ENCODE measurements around the gene SOHLH1. TPM values are rescaled to one million over a fixed set of nuclear protein-coding genes. Genes with fewer than 3 reads are reported as not detected.

SOHLH1 gene
- total RNA-seq, 1 donor from 2014 or later = not detected

- TF ChIP-seq CTCF (IDR thresholded peaks at IDR 0.05) = no peak
- no peak for DNase-seq
- no peaks in the 10 kb centered on the region for H3K9me3 ChIP-seq
Observed at GRCh38 chr9:135701067-135701958, 2.0 kb upstream of the SOHLH1 start.

GRCh38 chr9:135700525-135700924, 1.2 kb upstream of the SOHLH1 start:
- Histone ChIP-seq H3K27ac (no peak overlapping the region), H3K4me1 (peaks cover 12% of the 10 kb centered on the region), H3K27me3 (ENCODE audit: low read depth) (peaks cover 47% of the 10 kb centered on the region), H3K36me3 (no peaks in the 10 kb centered on the region), H3K4me3 (no peak overlapping the region), H3K9me3 (no peaks in the 10 kb centered on the region)
- DNase-seq (no peak), ATAC-seq (no peak)
- no peak for TF ChIP-seq CTCF (IDR thresholded peaks at IDR 0.05)
- intact Hi-C loops (cut with DNase I) = no loop called here

More at GRCh38 chr9:135701067-135701958, 2.0 kb upstream of the SOHLH1 start:
- Histone ChIP-seq H3K27me3 (ENCODE audit: low read depth) (peaks cover 55% of the 10 kb centered on the region), H3K4me3 (no peak overlapping the region), H3K4me1 (peaks cover 12% of the 10 kb centered on the region), H3K36me3 (no peaks in the 10 kb centered on the region), H3K27ac (no peak overlapping the region)
- ATAC-seq = no peak
- intact Hi-C loops (cut with DNase I) = no loop called here

- DNase-seq (no peak), ATAC-seq (no peak)
- intact Hi-C loops (cut with DNase I) = no loop called here
- TF ChIP-seq CTCF (IDR thresholded peaks at IDR 0.05) = no peak
- Histone ChIP-seq H3K36me3 (no peaks in the 10 kb centered on the region), H3K4me3 (no peak overlapping the region), H3K4me1 (peaks cover 12% of the 10 kb centered on the region), H3K9me3 (no peaks in the 10 kb centered on the region), H3K27me3 (ENCODE audit: low read depth) (peaks cover 32% of the 10 kb centered on the region), H3K27ac (no peak overlapping the region)
Observed at GRCh38 chr9:135698767-135699166, 514 bp downstream of the SOHLH1 start.

- no peak for DNase-seq
- ATAC-seq = no peak
- intact Hi-C loops (cut with DNase I) = no loop called here
- Histone ChIP-seq H3K27me3 (ENCODE audit: low read depth) (peaks cover 26% of the 10 kb centered on the region), H3K4me3 (no peak overlapping the region), H3K9me3 (no peaks in the 10 kb centered on the region), H3K36me3 (no peaks in the 10 kb centered on the region), H3K27ac (no peak overlapping the region), H3K4me1 (peaks cover 12% of the 10 kb centered on the region)
- no peak for TF ChIP-seq CTCF (IDR thresholded peaks at IDR 0.05)
Observed at GRCh38 chr9:135698236-135698635, 1.0 kb downstream of the SOHLH1 start.

- DNase-seq = no peak
- Histone ChIP-seq H3K27ac (no peak overlapping the region), H3K4me3 (no peak overlapping the region), H3K4me1 (peaks cover 9% of the 10 kb centered on the region), H3K36me3 (no peaks in the 10 kb centered on the region), H3K27me3 (ENCODE audit: low read depth) (peaks cover 16% of the 10 kb centered on the region), H3K9me3 (no peaks in the 10 kb centered on the region)
- no peak for TF ChIP-seq CTCF (IDR thresholded peaks at IDR 0.05)
- intact Hi-C loops (cut with DNase I) = no loop called here
- no peak for ATAC-seq
Observed at GRCh38 chr9:135697226-135697625, 2.1 kb downstream of the SOHLH1 start.

Data from lower lobe of right lung (tissue), 2 donors.